ENCODE results near the gene GLP2R. TPM values are rescaled to one million over a fixed set of nuclear protein-coding genes. Genes with fewer than 3 reads are reported as not detected.

GLP2R gene
- total RNA-seq, 4 donors from 2014 or later, result 0.21 to 0.87 (median 0.59) TPM; not detected in 1

DNA sequence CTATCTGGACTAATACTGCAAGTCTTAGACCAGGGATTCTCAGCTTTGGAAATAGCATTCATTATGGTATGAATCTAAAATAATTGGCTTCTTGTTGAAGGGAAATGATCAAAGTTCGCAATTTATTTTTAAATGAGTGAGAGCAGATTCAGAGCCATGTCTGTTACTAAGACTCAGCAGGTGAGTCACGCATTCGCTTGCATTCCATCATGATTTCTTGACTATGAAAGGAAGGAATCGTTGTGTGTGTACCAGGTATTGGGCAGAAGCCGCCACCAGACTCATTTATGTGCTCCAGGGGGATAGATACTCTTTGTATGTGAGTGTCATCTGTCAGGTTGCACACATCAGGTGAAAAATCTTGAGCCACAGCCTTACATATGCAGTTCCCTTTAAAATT, 14.6 kb upstream of the GLP2R start:
- TF ChIP-seq, protein P1, sequence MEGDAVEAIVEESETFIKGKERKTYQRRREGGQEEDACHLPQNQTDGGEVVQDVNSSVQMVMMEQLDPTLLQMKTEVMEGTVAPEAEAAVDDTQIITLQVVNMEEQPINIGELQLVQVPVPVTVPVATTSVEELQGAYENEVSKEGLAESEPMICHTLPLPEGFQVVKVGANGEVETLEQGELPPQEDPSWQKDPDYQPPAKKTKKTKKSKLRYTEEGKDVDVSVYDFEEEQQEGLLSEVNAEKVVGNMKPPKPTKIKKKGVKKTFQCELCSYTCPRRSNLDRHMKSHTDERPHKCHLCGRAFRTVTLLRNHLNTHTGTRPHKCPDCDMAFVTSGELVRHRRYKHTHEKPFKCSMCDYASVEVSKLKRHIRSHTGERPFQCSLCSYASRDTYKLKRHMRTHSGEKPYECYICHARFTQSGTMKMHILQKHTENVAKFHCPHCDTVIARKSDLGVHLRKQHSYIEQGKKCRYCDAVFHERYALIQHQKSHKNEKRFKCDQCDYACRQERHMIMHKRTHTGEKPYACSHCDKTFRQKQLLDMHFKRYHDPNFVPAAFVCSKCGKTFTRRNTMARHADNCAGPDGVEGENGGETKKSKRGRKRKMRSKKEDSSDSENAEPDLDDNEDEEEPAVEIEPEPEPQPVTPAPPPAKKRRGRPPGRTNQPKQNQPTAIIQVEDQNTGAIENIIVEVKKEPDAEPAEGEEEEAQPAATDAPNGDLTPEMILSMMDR (IDR thresholded peaks at IDR 0.05), result no peak
- no peak for TF ChIP-seq EP300 (IDR thresholded peaks at IDR 0.05)
- no peak for TF ChIP-seq POLR2A (IDR thresholded peaks at IDR 0.05)
- 86 to 89% methylated on average over 5 of the region's 5 CpGs for whole genome bisulfite sequencing, 2 donors
- Histone ChIP-seq H3K27ac (no peak overlapping the region), H3K4me1 (no peaks in the 10 kb centered on the region), H3K4me3 (no peak overlapping the region), H3K27me3 (no peaks in the 10 kb centered on the region), H3K9me3 (peaks cover 0 to 6% (median 0%) of the 10 kb centered on the region in 4 donors), H3K36me3 (no peaks in the 10 kb centered on the region)
- no peak for DNase-seq (ENCODE audit: low spot score in 2 of 2)

DNA sequence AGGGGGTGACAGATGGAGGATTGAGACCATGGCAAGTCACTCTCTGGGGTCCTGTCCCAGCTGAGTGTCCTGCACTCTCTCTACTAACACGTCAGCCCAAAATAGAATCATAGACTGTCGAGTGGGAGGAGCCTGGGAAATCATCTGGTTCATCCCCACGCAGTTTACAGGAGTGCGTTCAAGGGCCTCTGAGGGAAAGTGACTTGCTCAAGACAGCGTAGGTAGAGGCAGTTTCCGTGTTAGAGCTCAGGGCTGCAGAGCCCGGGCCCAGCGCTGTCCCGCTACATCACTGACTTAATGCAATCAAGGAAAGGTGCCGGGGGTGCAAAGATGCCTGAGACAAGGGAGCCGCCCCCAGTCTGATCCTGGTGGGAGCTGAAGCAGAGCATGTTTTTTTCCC, 14.2 kb upstream of the GLP2R start:
- no peak overlapping the region for H3K27ac ChIP-seq
- H3K4me3 ChIP-seq, result no peak overlapping the region
- no peaks in the 10 kb centered on the region for H3K36me3 ChIP-seq
- H3K9me3 ChIP-seq, result peaks cover 0 to 6% (median 0%) of the 10 kb centered on the region in 4 donors
- WGBS, 2 donors, result 80 to 86% methylated on average over 10 to 11 of the region's 11 CpGs
- H3K4me1 ChIP-seq, result no peaks in the 10 kb centered on the region
- no peaks in the 10 kb centered on the region for H3K27me3 ChIP-seq
- TF ChIP-seq EP300 (IDR thresholded peaks at IDR 0.05) (no peak), POLR2A (IDR thresholded peaks at IDR 0.05) (no peak)
- TF ChIP-seq, protein P1 (IDR thresholded peaks at IDR 0.05), result no peak
- no peak for DNase-seq (ENCODE audit: low spot score in 2 of 2)

DNA sequence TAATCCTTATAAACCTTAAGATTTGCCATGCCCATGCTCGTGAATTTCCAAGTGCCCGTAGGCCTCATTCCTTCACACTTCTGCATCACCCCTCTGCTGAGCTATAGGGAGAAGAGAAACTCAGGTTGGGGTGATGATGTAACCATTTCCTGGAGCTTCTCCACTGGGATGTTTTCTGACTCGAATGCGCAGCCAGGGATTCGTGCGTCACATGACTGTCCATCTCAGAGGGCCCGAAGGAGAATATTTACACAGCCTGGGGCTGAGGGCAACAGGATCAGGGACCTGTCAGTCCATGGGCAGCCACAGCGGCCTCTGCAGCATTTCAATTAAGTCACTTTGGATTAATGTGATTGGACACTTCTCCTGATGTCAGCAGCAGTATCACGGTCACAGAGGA, 12.6 kb upstream of the GLP2R start:
- peaks cover 0 to 6% (median 0%) of the 10 kb centered on the region in 4 donors for H3K9me3 ChIP-seq
- H3K36me3 ChIP-seq, result no peaks in the 10 kb centered on the region
- no peaks in the 10 kb centered on the region for H3K27me3 ChIP-seq
- WGBS, 2 donors, result 83% methylated on average over 9 of the region's 9 CpGs
- TF ChIP-seq EP300 (IDR thresholded peaks at IDR 0.05) (no peak), POLR2A (IDR thresholded peaks at IDR 0.05) (no peak)
- TF ChIP-seq, protein P1 (IDR thresholded peaks at IDR 0.05), result no peak
- no peak for DNase-seq (ENCODE audit: low spot score in 2 of 2)
- no peak overlapping the region for H3K4me3 ChIP-seq
- H3K27ac ChIP-seq, result no peak overlapping the region
- no peaks in the 10 kb centered on the region for H3K4me1 ChIP-seq

DNA sequence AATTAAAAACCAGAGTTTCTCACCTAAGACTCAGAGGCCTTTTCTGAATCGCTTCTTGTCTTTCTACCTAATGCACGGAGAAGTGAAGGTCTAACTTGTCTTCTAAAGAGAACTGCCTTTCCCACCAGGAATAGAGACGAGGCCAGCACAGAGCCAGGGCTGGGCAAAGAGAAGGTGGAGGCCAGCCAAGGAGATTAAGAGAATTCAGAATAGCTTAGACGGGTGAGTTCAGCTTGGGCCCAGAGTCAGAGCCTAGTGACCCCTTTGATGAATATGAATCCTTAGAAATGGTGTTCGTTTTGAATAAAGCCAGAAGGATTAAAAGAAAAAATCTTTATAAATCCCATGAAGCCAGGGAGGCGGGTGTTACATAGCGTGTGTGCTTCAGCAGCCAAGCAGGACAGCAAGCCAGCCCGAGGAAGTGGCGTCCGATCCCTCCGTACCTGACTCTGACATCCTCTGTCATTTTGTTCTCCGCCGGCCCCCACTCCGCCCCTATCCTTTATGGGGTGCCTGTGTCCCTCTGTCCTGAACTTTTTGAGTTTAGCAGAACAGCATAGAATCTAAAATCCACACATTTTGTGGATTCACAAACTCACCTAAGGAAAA, 11.3 kb upstream of the GLP2R start:
- no peak for DNase-seq (ENCODE audit: low spot score in 2 of 2)
- H3K9me3 ChIP-seq, result peaks cover 0 to 6% (median 0%) of the 10 kb centered on the region in 4 donors
- H3K27ac ChIP-seq, result no peak overlapping the region
- no peak overlapping the region for H3K4me3 ChIP-seq
- H3K27me3 ChIP-seq, result no peaks in the 10 kb centered on the region
- 72 to 74% methylated on average over 14 of the region's 14 CpGs for WGBS, 2 donors
- TF ChIP-seq POLR2A (IDR thresholded peaks at IDR 0.05), result no peak
- TF ChIP-seq, protein P1 (IDR thresholded peaks at IDR 0.05), result no peak
- no peak for TF ChIP-seq EP300 (IDR thresholded peaks at IDR 0.05)
- H3K36me3 ChIP-seq, result no peaks in the 10 kb centered on the region
- no peaks in the 10 kb centered on the region for H3K4me1 ChIP-seq

DNA sequence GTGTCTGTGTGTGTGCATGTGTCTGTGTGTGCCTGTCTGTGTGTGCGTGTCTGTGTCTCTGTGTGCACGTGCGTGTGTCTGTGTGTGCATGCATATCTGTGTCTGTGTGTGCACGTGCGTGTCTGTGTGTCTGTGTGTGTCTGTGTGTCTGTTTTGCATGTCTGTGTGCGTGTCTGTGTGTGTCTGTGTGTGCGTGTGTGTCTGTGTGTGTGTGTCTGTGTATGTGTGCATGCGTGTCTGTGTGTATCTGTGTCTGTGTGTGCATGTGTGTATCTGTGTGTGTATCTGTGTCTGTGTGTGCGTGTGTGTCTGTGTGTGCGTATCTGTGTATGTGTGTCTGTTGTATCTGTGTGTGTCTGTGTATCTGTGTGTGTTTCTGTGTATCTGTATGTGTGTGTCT, 9.3 kb upstream of the GLP2R start:
- Histone ChIP-seq H3K9me3 (no peaks in the 10 kb centered on the region), H3K4me3 (no peak overlapping the region), H3K36me3 (no peaks in the 10 kb centered on the region), H3K27me3 (no peaks in the 10 kb centered on the region), H3K27ac (no peak overlapping the region), H3K4me1 (no peaks in the 10 kb centered on the region)
- TF ChIP-seq POLR2A (IDR thresholded peaks at IDR 0.05) (no peak), EP300 (IDR thresholded peaks at IDR 0.05) (no peak)
- TF ChIP-seq, protein P1 (IDR thresholded peaks at IDR 0.05), result no peak
- no peak for DNase-seq (ENCODE audit: low spot score in 2 of 2)
- WGBS, 2 donors, result 67 to 72% methylated on average over 7 to 10 of the region's 10 CpGs
